H9 (cell line): Measurements from ENCODE around the gene BACE1-AS. TPM values are rescaled to one million over a fixed set of nuclear protein-coding genes. Genes with fewer than 3 reads are reported as not detected.

Experiments used
- DNase-seq: peaks from one replicate; pipeline ENCODE4 v3.0.0-alpha.2; 2017
- H2AFZ ChIP-seq: one replicate; pipeline ENCODE4 v1.6.1; 2013; ENCODE audit warnings: mild to moderate bottlenecking, low read length, control low read depth, moderate library complexity
- H2AK5ac ChIP-seq: 2 replicates; pipeline ENCODE4 v1.6.1; 2013; ENCODE audit warnings: low read length, control low read depth, mixed read lengths; ENCODE audit not compliant: insufficient read length
- H2BK120ac ChIP-seq: one replicate; pipeline ENCODE4 v1.6.1; 2013; ENCODE audit warnings: low read depth, mild to moderate bottlenecking, low read length, control low read depth, inconsistent platforms; ENCODE audit not compliant: poor library complexity, severe bottlenecking
- H2BK12ac ChIP-seq: 2 replicates; pipeline ENCODE4 v1.6.1; 2013; ENCODE audit warnings: low read length, control low read depth, mixed read lengths, low read depth; ENCODE audit not compliant: insufficient read length
- H2BK15ac ChIP-seq: 2 replicates; pipeline ENCODE4 v1.6.1; 2013; ENCODE audit warnings: low read depth, low read length, control low read depth
- H2BK20ac ChIP-seq: one replicate; pipeline ENCODE4 v1.6.1; 2013; ENCODE audit warnings: low read depth, mild to moderate bottlenecking, low read length, control low read depth, inconsistent platforms; ENCODE audit not compliant: poor library complexity, severe bottlenecking
- H2BK5ac ChIP-seq: 2 replicates; pipeline ENCODE4 v1.6.1; 2013; ENCODE audit warnings: low read length, control low read depth, mixed read lengths; ENCODE audit not compliant: insufficient read length
- H3K14ac ChIP-seq: 2 replicates; pipeline ENCODE4 v1.6.1; 2013; ENCODE audit warnings: low read length, control low read depth; ENCODE audit not compliant: insufficient read depth
- H3K18ac ChIP-seq: 2 replicates; pipeline ENCODE4 v1.6.1; 2013; ENCODE audit warnings: low read depth, mild to moderate bottlenecking, mixed read lengths, low read length, control low read depth; ENCODE audit not compliant: insufficient read length
- H3K23ac ChIP-seq: 2 replicates; pipeline ENCODE4 v1.6.1; 2013; ENCODE audit warnings: low read length, control low read depth, mixed read lengths, low read depth; ENCODE audit not compliant: insufficient read length
- H3K23me2 ChIP-seq: 2 replicates; pipeline ENCODE4 v1.6.1; 2013; ENCODE audit warnings: low read depth, mild to moderate bottlenecking, mixed read lengths, low read length, control low read depth; ENCODE audit not compliant: insufficient read length, poor library complexity, severe bottlenecking
- H3K27ac ChIP-seq: 2 replicates; pipeline ENCODE4 v1.5.1; 2013; ENCODE audit warnings: low read length, control low read depth, mixed read lengths, low read depth; ENCODE audit not compliant: insufficient read length
- H3K27me3 ChIP-seq: 2 replicates; pipeline ENCODE4 v1.6.1; 2013; ENCODE audit warnings: low read length, control low read depth, inconsistent platforms; ENCODE audit not compliant: insufficient read depth
- H3K4ac ChIP-seq: 2 replicates; pipeline ENCODE4 v1.6.1; 2013; ENCODE audit warnings: low read depth, mild to moderate bottlenecking, control low read depth, inconsistent platforms, low read length, moderate library complexity
- H3K4me1 ChIP-seq: 2 replicates; pipeline ENCODE4 v1.6.1; 2013; ENCODE audit warnings: low read length, control low read depth, inconsistent platforms; ENCODE audit not compliant: insufficient read depth
- H3K4me2 ChIP-seq: 2 replicates; pipeline ENCODE4 v1.6.1; 2013; ENCODE audit warnings: low read length, control low read depth, mixed read lengths; ENCODE audit not compliant: insufficient read length, insufficient read depth
- H3K56ac ChIP-seq: 2 replicates; pipeline ENCODE4 v1.6.1; 2013; ENCODE audit warnings: low read depth, mild to moderate bottlenecking, mixed read lengths, low read length, control low read depth; ENCODE audit not compliant: insufficient read length
- H3K79me1 ChIP-seq: 2 replicates; pipeline ENCODE4 v1.6.1; 2013; ENCODE audit warnings: low read depth, mild to moderate bottlenecking, moderate library complexity, low read length, control low read depth, inconsistent platforms; ENCODE audit not compliant: insufficient read depth, poor library complexity, severe bottlenecking
- H3K79me2 ChIP-seq: 2 replicates; pipeline ENCODE4 v1.6.1; 2013; ENCODE audit warnings: low read length, control low read depth, inconsistent platforms; ENCODE audit not compliant: insufficient read depth
- H3K9ac ChIP-seq: 2 replicates; pipeline ENCODE4 v1.6.1; 2013; ENCODE audit warnings: low read length, control low read depth, mixed read lengths; ENCODE audit not compliant: insufficient read length; ENCODE audit errors: extremely low read depth
- H3K9me3 ChIP-seq: one replicate; pipeline ENCODE4 v1.6.1; 2013; ENCODE audit warnings: low read depth, low read length, inconsistent platforms; ENCODE audit not compliant: control insufficient read depth
- H3T11ph ChIP-seq: one replicate; pipeline ENCODE4 v1.6.1; 2013; ENCODE audit warnings: mild to moderate bottlenecking, low read length, control low read depth, inconsistent platforms
- H4K20me1 ChIP-seq: one replicate; pipeline ENCODE4 v1.6.1; 2013; ENCODE audit not compliant: control insufficient read depth, insufficient read length, insufficient read depth
- H4K5ac ChIP-seq: 2 replicates; pipeline ENCODE4 v1.6.1; 2013; ENCODE audit warnings: low read depth, mild to moderate bottlenecking, mixed read lengths, low read length, control low read depth; ENCODE audit not compliant: insufficient read length
- H4K8ac ChIP-seq: replicated peaks from 2 replicates; pipeline ENCODE4 v1.6.1; 2013; ENCODE audit warnings: low read length, control low read depth, mixed read lengths, low read depth; ENCODE audit not compliant: insufficient read length
- H4K91ac ChIP-seq: 2 replicates; pipeline ENCODE4 v1.6.1; 2013; ENCODE audit warnings: low read depth, mild to moderate bottlenecking, moderate library complexity, mixed read lengths, low read length, control low read depth; ENCODE audit not compliant: insufficient read length
- H3K27ac Mint-ChIP-seq, 3 experiments: 2 replicates in 2 of 3; 3 replicates in 1 of 3; pipeline ENCODE4 v1.8.0; 2020 to 2021; ENCODE audit warnings: mixed read lengths in 3 of 3, mild to moderate bottlenecking in 1 of 3, moderate library complexity in 1 of 3
- H3K27me3 Mint-ChIP-seq: 2 replicates; pipeline ENCODE4 v1.8.0; 2021; ENCODE audit warnings: low read depth, mild to moderate bottlenecking, moderate library complexity, mixed read lengths
- H3K36me3 Mint-ChIP-seq, 3 experiments: 2 replicates in 2 of 3; 3 replicates in 1 of 3; pipeline ENCODE4 v1.8.0; 2020 to 2021; ENCODE audit warnings: low read depth in 3 of 3, mixed read lengths in 3 of 3; ENCODE audit not compliant: insufficient read depth in 1 of 3
- H3K4me1 Mint-ChIP-seq, 2 experiments: 2 replicates each; pipeline ENCODE4 v1.8.0; 2020; ENCODE audit warnings: mixed read lengths in 2 of 2
- H3K4me3 Mint-ChIP-seq, 2 experiments: 2 replicates in 1 of 2; 3 replicates in 1 of 2; pipeline ENCODE4 v1.8.0; 2020 to 2021; ENCODE audit warnings: mild to moderate bottlenecking in 2 of 2, mixed read lengths in 2 of 2, moderate library complexity in 1 of 2
- H3K9me3 Mint-ChIP-seq, 2 experiments: 2 replicates in 1 of 2; 3 replicates in 1 of 2; pipeline ENCODE4 v1.8.0; 2020; ENCODE audit warnings: mild to moderate bottlenecking in 2 of 2, mixed read lengths in 2 of 2, moderate library complexity in 1 of 2
- WGBS: extraction: QIAGEN DNeasy Blood & Tissue Kit; methylation state at CpG from one replicate; pipeline ENCODE4 v1.1.7; 2013; ENCODE audit warnings: missing lambda C conversion rate, low lambda C conversion rate, mixed read lengths; ENCODE audit not compliant: insufficient read length; ENCODE audit errors: extremely low coverage; 5-methylcytosine and 5-hydroxymethylcytosine counted together
- total RNA-seq: library from RNA; stranded (reverse); gene quantifications from 2 replicates; pipeline ENCODE4 v1.2.1, GENCODE V29; 2021
- TF ChIP-seq, protein P1 (sequence below): fragments of 200-600 bp; sonication (generic); conservative IDR thresholded peaks from 3 replicates; pipeline ENCODE4 v1.8.0; 2021; ENCODE audit warnings: antibody characterized with exemption, mild to moderate bottlenecking

The BACE1-AS gene
- total RNA-seq, 1 experiment from 2014 or later: 9.9 TPM

DNA sequence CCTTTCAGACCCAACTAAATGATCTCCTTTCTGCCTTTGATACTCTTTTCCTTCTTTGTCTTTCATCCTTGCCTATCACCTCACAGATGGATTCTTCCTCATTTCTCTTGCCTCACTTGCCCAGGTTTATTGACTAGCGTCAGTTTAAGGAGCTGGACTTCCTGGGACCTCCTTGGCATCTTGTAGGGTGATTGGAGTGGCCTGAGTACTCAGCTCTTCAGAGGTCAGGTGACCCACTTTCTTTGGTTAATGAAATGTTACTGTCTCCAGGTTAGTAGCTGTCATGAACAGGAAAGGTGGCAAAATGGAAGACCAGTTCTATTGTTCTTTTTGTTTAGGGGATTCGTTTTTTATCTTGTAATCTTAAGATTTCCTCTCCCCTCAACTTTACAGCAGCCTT, 4.6 kb upstream of the BACE1-AS start:
- Histone ChIP-seq H2BK12ac (no peak overlapping the region), H3K9ac (no peak overlapping the region), H3T11ph (no peak overlapping the region), H3K4ac (no peak overlapping the region), H3K4me1 (no peaks in the 10 kb centered on the region), H4K91ac (no peak overlapping the region), H2AFZ (no peak overlapping the region), H3K14ac (no peak overlapping the region), H3K23me2 (no peaks in the 10 kb centered on the region), H2BK20ac (no peak overlapping the region), H2BK120ac (no peak overlapping the region), H3K4me2 (no peak overlapping the region), H2BK5ac (no peak overlapping the region), H3K23ac (no peak overlapping the region), H4K5ac (no peak overlapping the region), H3K18ac (no peak overlapping the region), H4K20me1 (no peaks in the 10 kb centered on the region), H2AK5ac (no peak overlapping the region), H3K56ac (no peak overlapping the region), H4K8ac (no peak overlapping the region), H3K79me2 (no peaks in the 10 kb centered on the region), H3K27me3 (no peaks in the 10 kb centered on the region), H3K9me3 (no peaks in the 10 kb centered on the region), H3K27ac (no peak overlapping the region), H2BK15ac (no peak overlapping the region), H3K79me1 (no peaks in the 10 kb centered on the region)
- WGBS: no CpG with 5 or more reads among the region's 2 CpGs
- Mint-ChIP-seq H3K4me1 (no peaks in the 10 kb centered on the region), H3K36me3 (peaks cover 30 to 80% (median 71%) of the 10 kb centered on the region in 3 experiments; a peak in 6 of 7 replicates), H3K9me3 (no peaks in the 10 kb centered on the region), H3K4me3 (no peak overlapping the region), H3K27ac (no peak overlapping the region; a peak in 1 of 7 replicates), H3K27me3 (no peaks in the 10 kb centered on the region)
- no peak for DNase-seq
- TF ChIP-seq, protein P1, sequence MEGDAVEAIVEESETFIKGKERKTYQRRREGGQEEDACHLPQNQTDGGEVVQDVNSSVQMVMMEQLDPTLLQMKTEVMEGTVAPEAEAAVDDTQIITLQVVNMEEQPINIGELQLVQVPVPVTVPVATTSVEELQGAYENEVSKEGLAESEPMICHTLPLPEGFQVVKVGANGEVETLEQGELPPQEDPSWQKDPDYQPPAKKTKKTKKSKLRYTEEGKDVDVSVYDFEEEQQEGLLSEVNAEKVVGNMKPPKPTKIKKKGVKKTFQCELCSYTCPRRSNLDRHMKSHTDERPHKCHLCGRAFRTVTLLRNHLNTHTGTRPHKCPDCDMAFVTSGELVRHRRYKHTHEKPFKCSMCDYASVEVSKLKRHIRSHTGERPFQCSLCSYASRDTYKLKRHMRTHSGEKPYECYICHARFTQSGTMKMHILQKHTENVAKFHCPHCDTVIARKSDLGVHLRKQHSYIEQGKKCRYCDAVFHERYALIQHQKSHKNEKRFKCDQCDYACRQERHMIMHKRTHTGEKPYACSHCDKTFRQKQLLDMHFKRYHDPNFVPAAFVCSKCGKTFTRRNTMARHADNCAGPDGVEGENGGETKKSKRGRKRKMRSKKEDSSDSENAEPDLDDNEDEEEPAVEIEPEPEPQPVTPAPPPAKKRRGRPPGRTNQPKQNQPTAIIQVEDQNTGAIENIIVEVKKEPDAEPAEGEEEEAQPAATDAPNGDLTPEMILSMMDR: no peak
